ENCODE data around the gene L1CAM.

The L1CAM gene

DNA sequence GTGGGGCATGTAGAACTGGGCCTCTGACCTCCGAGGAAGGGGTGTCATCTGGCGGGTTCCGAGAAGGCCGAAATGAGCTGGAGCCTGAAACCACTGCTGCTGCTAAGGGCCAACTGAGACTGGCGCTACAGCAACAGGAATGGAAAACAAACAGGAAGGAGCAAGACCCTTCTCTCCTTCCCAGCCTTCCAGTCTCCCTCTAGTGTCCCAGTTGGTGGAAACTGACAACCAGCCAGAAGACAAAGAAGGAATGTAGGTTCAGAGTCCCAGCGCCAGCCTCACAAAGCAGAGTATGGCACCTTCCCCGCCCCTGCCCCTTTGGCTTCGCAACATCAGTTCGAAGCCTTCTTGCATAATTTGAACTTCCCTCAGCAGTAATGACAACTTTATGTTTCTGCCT, 31.3 kb downstream of the L1CAM start:
- Histone ChIP-seq H3K9ac (ENCODE audit: low read length) (no peak overlapping the region), H3K27me3 (ENCODE audit: low read length) (no peaks in the 10 kb centered on the region)

GRCh38 chrX:153853902-153854267, 32.1 kb downstream of the L1CAM start:
- Histone ChIP-seq H3K4me2 (ENCODE audit: low read depth, low read length, poor library complexity, severe bottlenecking) (no peak overlapping the region), H3K4me3 (ENCODE audit: insufficient read depth, low read length, poor library complexity, severe bottlenecking) (no peak overlapping the region), H3K9ac (ENCODE audit: low read length) (no peak overlapping the region), H3K9me3 (ENCODE audit: insufficient read depth, low read length) (no peaks in the 10 kb centered on the region), H3K27me3 (ENCODE audit: low read length) (no peaks in the 10 kb centered on the region), H4K20me1 (ENCODE audit: low read depth, low read length) (no peaks in the 10 kb centered on the region), H2AFZ (ENCODE audit: low read depth, low read length, severe bottlenecking) (no peak overlapping the region), H3K27ac (ENCODE audit: low read depth, low read length) (no peak overlapping the region), H3F3A (ENCODE audit: insufficient read depth) (no peaks in the 10 kb centered on the region), H3K36me3 (ENCODE audit: low read length) (no peaks in the 10 kb centered on the region), H3K9me2 (replicated peaks; ENCODE audit: insufficient read depth, low read length) (no peaks in the 10 kb centered on the region), H3K79me2 (ENCODE audit: insufficient read depth, low read length) (no peaks in the 10 kb centered on the region)
- TF ChIP-seq EZH2phosphoT487 (conservative IDR thresholded peaks at IDR 0.05; ENCODE audit: low read length) (no peak), CTCF (IDR thresholded peaks at IDR 0.05; ENCODE audit: insufficient read depth, low read length, poor library complexity, severe bottlenecking) (no peak)

More for the DNA sequence above, 31.3 kb downstream of the L1CAM start:
- H3K79me2 ChIP-seq (ENCODE audit: insufficient read depth, low read length): no peaks in the 10 kb centered on the region
- H3K9me3 ChIP-seq (ENCODE audit: insufficient read depth, low read length): no peaks in the 10 kb centered on the region
- no peaks in the 10 kb centered on the region for H3K9me2 ChIP-seq (replicated peaks; ENCODE audit: insufficient read depth, low read length)
- no peaks in the 10 kb centered on the region for H4K20me1 ChIP-seq (ENCODE audit: low read depth, low read length)
- H3K4me3 ChIP-seq (ENCODE audit: insufficient read depth, low read length, poor library complexity, severe bottlenecking): no peak overlapping the region
- H3F3A ChIP-seq (ENCODE audit: insufficient read depth): no peaks in the 10 kb centered on the region
- TF ChIP-seq CTCF (IDR thresholded peaks at IDR 0.05; ENCODE audit: insufficient read depth, low read length, poor library complexity, severe bottlenecking) (no peak), EZH2phosphoT487 (conservative IDR thresholded peaks at IDR 0.05; ENCODE audit: low read length) (no peak)
- H3K4me2 ChIP-seq (ENCODE audit: low read depth, low read length, poor library complexity, severe bottlenecking): no peak overlapping the region
- no peak overlapping the region for H2AFZ ChIP-seq (ENCODE audit: low read depth, low read length, severe bottlenecking)
- no peak overlapping the region for H3K27ac ChIP-seq (ENCODE audit: low read depth, low read length)
- no peaks in the 10 kb centered on the region for H3K36me3 ChIP-seq (ENCODE audit: low read length)

GRCh38 chrX:153853180-153853901, 32.6 kb downstream of the L1CAM start:
- Histone ChIP-seq H2AFZ (ENCODE audit: low read depth, low read length, severe bottlenecking) (no peak overlapping the region), H3K79me2 (ENCODE audit: insufficient read depth, low read length) (no peaks in the 10 kb centered on the region), H3K36me3 (ENCODE audit: low read length) (no peaks in the 10 kb centered on the region), H3K9me3 (ENCODE audit: insufficient read depth, low read length) (no peaks in the 10 kb centered on the region), H3K4me2 (ENCODE audit: low read depth, low read length, poor library complexity, severe bottlenecking) (no peak overlapping the region), H3K27me3 (ENCODE audit: low read length) (no peaks in the 10 kb centered on the region), H4K20me1 (ENCODE audit: low read depth, low read length) (no peaks in the 10 kb centered on the region), H3K9ac (ENCODE audit: low read length) (no peak overlapping the region), H3F3A (ENCODE audit: insufficient read depth) (no peaks in the 10 kb centered on the region), H3K27ac (ENCODE audit: low read depth, low read length) (no peak overlapping the region), H3K9me2 (replicated peaks; ENCODE audit: insufficient read depth, low read length) (no peaks in the 10 kb centered on the region), H3K4me3 (ENCODE audit: insufficient read depth, low read length, poor library complexity, severe bottlenecking) (no peak overlapping the region)
- TF ChIP-seq CTCF (IDR thresholded peaks at IDR 0.05; ENCODE audit: insufficient read depth, low read length, poor library complexity, severe bottlenecking) (no peak), EZH2phosphoT487 (conservative IDR thresholded peaks at IDR 0.05; ENCODE audit: low read length) (no peak)
